Endodermal cell (in vitro differentiated cells): ENCODE results near the gene CACUL1. TPM values are rescaled to one million over a fixed set of nuclear protein-coding genes. Genes with fewer than 3 reads are reported as not detected.
A peak's percentile ranks its signal among the peaks of the same experiment; 100 is the strongest.

Experiments
- DNase-seq: peaks from one replicate; pipeline ENCODE4 v3.0.0-alpha.2; 2017
- H3K27ac ChIP-seq: 2 replicates; pipeline ENCODE4 v1.5.1; 2013; ENCODE audit warnings: mild to moderate bottlenecking, low read depth, low read length, moderate library complexity
- H3K27me3 ChIP-seq: 2 replicates; pipeline ENCODE4 v1.6.1; 2013; ENCODE audit warnings: mild to moderate bottlenecking, low read length, moderate library complexity; ENCODE audit not compliant: insufficient read depth, control insufficient read depth, poor library complexity, severe bottlenecking
- H3K36me3 ChIP-seq: 2 replicates; pipeline ENCODE4 v1.7.0; 2013; ENCODE audit warnings: mild to moderate bottlenecking, low read length, moderate library complexity; ENCODE audit not compliant: control insufficient read depth, insufficient read depth
- H3K4me1 ChIP-seq: one replicate; pipeline ENCODE4 v1.7.0; 2013; ENCODE audit warnings: low read length; ENCODE audit not compliant: control insufficient read depth, insufficient read depth
- H3K4me3 ChIP-seq: 2 replicates; pipeline ENCODE4 v1.5.1; 2013; ENCODE audit warnings: mild to moderate bottlenecking, low read length, moderate library complexity
- H3K9ac ChIP-seq: 2 replicates; pipeline ENCODE4 v1.6.1; 2013; ENCODE audit warnings: mild to moderate bottlenecking, low read length, moderate library complexity; ENCODE audit not compliant: poor library complexity, severe bottlenecking; ENCODE audit errors: extremely low read depth
- H3K9me3 ChIP-seq: 2 replicates; pipeline ENCODE4 v1.6.1; 2013; ENCODE audit warnings: mild to moderate bottlenecking, low read length, moderate library complexity; ENCODE audit not compliant: control insufficient read depth
- H3K27ac Mint-ChIP-seq: 2 replicates; pipeline ENCODE4 v1.8.0; 2020; ENCODE audit warnings: mixed read lengths
- H3K27me3 Mint-ChIP-seq: 2 replicates; pipeline ENCODE4 v1.8.0; 2021; ENCODE audit warnings: mild to moderate bottlenecking, mixed read lengths; ENCODE audit not compliant: insufficient read depth
- H3K36me3 Mint-ChIP-seq: 2 replicates; pipeline ENCODE4 v1.8.0; 2020; ENCODE audit warnings: low read depth, mixed read lengths
- H3K4me1 Mint-ChIP-seq: 2 replicates; pipeline ENCODE4 v1.8.0; 2020; ENCODE audit warnings: mixed read lengths
- H3K4me3 Mint-ChIP-seq: 2 replicates; pipeline ENCODE4 v1.8.0; 2020; ENCODE audit warnings: mild to moderate bottlenecking, moderate library complexity, mixed read lengths
- H3K9me3 Mint-ChIP-seq: 2 replicates; pipeline ENCODE4 v1.8.0; 2020; ENCODE audit warnings: mild to moderate bottlenecking, mixed read lengths
- WGBS, 2 experiments: methylation state at CpG; one replicate each; pipeline versions ENCODE4 v1.1.5 to v1.1.7; 2013; ENCODE audit warnings: missing lambda C conversion rate in 2 of 2, mixed read lengths in 1 of 2; ENCODE audit not compliant: insufficient coverage in 1 of 2, insufficient read length in 1 of 2; 5-methylcytosine and 5-hydroxymethylcytosine counted together
- total RNA-seq, 2 donors: library from RNA; stranded (reverse); fragmentation: NEBNext Ultra II Directional in 1 of 2; extraction: Animal tissue kit (Norgen Biotek cat#: 25700) in 1 of 2; gene quantifications; 2 replicates in 1 of 2; 3 replicates in 1 of 2; pipeline ENCODE4 v1.2.1, GENCODE V29; 2021
- TF ChIP-seq, protein P1 (sequence below): fragments of 200-600 bp; sonication (generic); conservative IDR thresholded peaks from 2 replicates; pipeline ENCODE4 v1.5.0; 2021; ENCODE audit warnings: antibody characterized with exemption, mild to moderate bottlenecking

Gene CACUL1
- total RNA-seq, 2 donors from 2014 or later = 37.5 to 38.9 TPM

DNA sequence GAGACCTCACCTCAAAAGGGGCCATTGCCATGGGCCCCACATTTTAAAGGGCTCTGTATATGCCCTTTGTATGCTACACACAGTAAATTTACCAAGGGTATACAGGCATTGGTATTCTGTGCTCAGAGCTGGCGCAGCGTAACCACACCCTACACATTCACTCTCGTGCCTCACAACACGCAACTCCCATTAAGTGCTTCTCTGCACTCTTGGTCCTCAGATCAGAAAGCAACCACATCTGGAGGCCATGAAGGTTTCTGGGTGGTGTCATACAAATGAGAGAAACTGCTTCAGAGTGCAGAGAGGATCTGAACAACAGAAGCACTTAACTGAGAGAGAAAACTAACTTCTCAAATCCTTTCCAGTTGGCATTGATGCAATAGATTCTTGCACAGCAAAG is 9.4 kb upstream of the CACUL1 start:
- H3K9me3 Mint-ChIP-seq = peaks cover 6% of the 10 kb centered on the region
- DNase-seq = no peak
- no peak overlapping the region for H3K27ac Mint-ChIP-seq
- H3K27me3 Mint-ChIP-seq = peaks cover 3% of the 10 kb centered on the region
- H3K36me3 Mint-ChIP-seq = no peaks in the 10 kb centered on the region
- Histone ChIP-seq H3K4me3 (no peak overlapping the region), H3K4me1 (no peaks in the 10 kb centered on the region), H3K27me3 (no peaks in the 10 kb centered on the region), H3K9me3 (peaks cover under 1% of the 10 kb centered on the region), H3K9ac (no peak overlapping the region), H3K36me3 (no peaks in the 10 kb centered on the region), H3K27ac (no peak overlapping the region)
- 97 to 100% methylated on average over 2 to 4 of the region's 4 CpGs for WGBS, 2 experiments
- H3K4me3 Mint-ChIP-seq = no peak overlapping the region
- TF ChIP-seq, protein P1, sequence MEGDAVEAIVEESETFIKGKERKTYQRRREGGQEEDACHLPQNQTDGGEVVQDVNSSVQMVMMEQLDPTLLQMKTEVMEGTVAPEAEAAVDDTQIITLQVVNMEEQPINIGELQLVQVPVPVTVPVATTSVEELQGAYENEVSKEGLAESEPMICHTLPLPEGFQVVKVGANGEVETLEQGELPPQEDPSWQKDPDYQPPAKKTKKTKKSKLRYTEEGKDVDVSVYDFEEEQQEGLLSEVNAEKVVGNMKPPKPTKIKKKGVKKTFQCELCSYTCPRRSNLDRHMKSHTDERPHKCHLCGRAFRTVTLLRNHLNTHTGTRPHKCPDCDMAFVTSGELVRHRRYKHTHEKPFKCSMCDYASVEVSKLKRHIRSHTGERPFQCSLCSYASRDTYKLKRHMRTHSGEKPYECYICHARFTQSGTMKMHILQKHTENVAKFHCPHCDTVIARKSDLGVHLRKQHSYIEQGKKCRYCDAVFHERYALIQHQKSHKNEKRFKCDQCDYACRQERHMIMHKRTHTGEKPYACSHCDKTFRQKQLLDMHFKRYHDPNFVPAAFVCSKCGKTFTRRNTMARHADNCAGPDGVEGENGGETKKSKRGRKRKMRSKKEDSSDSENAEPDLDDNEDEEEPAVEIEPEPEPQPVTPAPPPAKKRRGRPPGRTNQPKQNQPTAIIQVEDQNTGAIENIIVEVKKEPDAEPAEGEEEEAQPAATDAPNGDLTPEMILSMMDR = no peak
- H3K4me1 Mint-ChIP-seq = peaks cover 5% of the 10 kb centered on the region

- Histone ChIP-seq H3K9me3 (peaks cover 9% of the 10 kb centered on the region), H3K4me3 (no peak overlapping the region), H3K9ac (no peak overlapping the region), H3K4me1 (no peaks in the 10 kb centered on the region), H3K27me3 (peaks cover under 1% of the 10 kb centered on the region), H3K27ac (no peak overlapping the region), H3K36me3 (no peaks in the 10 kb centered on the region)
- H3K4me3 Mint-ChIP-seq = no peak overlapping the region
- no peak overlapping the region for H3K27ac Mint-ChIP-seq
- H3K4me1 Mint-ChIP-seq = peaks cover 5% of the 10 kb centered on the region
- DNase-seq = no peak
- peaks cover 4% of the 10 kb centered on the region for H3K27me3 Mint-ChIP-seq
- TF ChIP-seq, protein P1 = no peak
- WGBS, 2 experiments = 85 to 93% methylated on average over 2 to 3 of the region's 3 CpGs
- peaks cover 10% of the 10 kb centered on the region for H3K9me3 Mint-ChIP-seq
- H3K36me3 Mint-ChIP-seq = no peaks in the 10 kb centered on the region
Measured at GRCh38 chr10:118763202-118763988, 8.6 kb upstream of the CACUL1 start.

DNA sequence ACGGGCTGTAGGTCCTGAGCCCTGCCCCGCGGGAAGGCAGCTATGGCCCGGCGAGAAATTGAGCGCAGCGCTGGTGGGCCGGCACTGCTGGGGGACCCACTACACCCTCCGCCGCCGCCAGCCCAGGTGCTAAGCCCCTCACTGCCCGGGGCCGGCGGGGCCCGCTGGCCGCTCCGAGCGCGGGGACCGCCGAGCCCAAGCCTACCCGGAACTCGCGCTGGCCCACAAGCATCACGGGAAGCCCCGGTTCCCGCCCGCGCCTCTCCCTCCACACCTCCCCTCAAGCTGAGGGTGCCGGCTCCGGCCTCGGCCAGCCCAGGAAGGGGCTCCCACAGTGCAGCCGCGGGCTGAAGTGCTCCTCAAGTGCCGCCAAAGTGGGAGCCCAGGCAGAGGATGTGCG is 5.5 kb upstream of the CACUL1 start:
- Histone ChIP-seq H3K36me3 (no peaks in the 10 kb centered on the region), H3K27me3 (peaks cover 17% of the 10 kb centered on the region), H3K4me3 (no peak overlapping the region), H3K4me1 (no peaks in the 10 kb centered on the region), H3K9ac (no peak overlapping the region), H3K27ac (no peak overlapping the region), H3K9me3 (peaks cover 12% of the 10 kb centered on the region)
- H3K27me3 Mint-ChIP-seq = peaks cover 21% of the 10 kb centered on the region
- DNase-seq = peak; percentile 75
- H3K4me3 Mint-ChIP-seq = peak overlapping the region; percentile 41
- 66 to 92% methylated on average over 4 to 36 of the region's 36 CpGs for WGBS, 2 experiments
- no peak overlapping the region for H3K27ac Mint-ChIP-seq
- TF ChIP-seq, protein P1 = no peak
- peaks cover 10% of the 10 kb centered on the region for H3K9me3 Mint-ChIP-seq
- peaks cover 5% of the 10 kb centered on the region for H3K4me1 Mint-ChIP-seq
- H3K36me3 Mint-ChIP-seq = no peaks in the 10 kb centered on the region
